Mammary epithelial cell (primary cell): Measurements from ENCODE around the gene GADL1.

Source experiments
- EZH2 ChIP-seq: IDR thresholded peaks from 2 replicates; pipeline ENCODE4 v1.6.1; 2012; ENCODE audit warnings: low read length, inconsistent platforms, borderline replicate concordance
- TF ChIP-seq, protein P1 (sequence below), 2 donors: IDR thresholded peaks in 1 of 2; conservative IDR thresholded peaks in 1 of 2; 2 replicates each; pipeline ENCODE4 v1.5.1; 2011 to 2012; ENCODE audit warnings: inconsistent platforms in 2 of 2, low read length in 2 of 2, mild to moderate bottlenecking in 2 of 2, control low read depth in 1 of 2, low read depth in 1 of 2; ENCODE audit not compliant: insufficient read depth in 1 of 2; ENCODE audit errors: extremely low read depth in 1 of 2

DNA sequence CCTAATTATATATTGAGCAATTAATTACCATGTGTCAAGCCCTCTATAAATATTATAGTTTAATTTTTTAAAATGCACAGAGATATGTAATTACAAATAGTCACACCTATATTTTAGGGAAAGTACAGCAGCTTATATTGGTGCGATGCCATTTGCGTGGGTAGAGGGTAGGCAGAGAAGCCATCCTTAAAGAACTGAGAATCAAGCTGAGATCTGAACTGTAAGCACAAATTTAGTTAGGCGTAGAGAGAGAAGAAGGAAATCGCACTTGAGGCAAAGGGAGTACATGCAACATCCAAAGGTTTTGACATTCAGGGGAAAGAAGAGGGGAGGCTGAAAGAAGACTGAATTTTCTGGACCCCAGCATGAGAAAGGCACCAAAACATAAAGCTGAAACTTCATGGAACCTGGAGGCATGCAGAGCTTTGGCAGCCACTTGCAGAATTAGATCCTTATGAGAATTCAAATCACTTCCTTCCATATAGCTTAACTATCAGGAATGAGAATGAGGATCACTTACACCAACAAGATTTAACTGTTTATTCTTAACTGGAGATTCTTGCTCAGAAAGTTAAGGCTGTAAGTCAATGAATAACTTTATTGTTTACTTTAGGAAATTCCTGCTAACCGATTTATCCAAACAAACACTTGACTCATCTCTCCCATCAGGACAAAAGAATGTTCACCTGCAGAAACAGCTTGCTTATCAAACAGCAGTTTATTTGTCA, 173.7 kb downstream of the GADL1 start:
- TF ChIP-seq, protein P1, sequence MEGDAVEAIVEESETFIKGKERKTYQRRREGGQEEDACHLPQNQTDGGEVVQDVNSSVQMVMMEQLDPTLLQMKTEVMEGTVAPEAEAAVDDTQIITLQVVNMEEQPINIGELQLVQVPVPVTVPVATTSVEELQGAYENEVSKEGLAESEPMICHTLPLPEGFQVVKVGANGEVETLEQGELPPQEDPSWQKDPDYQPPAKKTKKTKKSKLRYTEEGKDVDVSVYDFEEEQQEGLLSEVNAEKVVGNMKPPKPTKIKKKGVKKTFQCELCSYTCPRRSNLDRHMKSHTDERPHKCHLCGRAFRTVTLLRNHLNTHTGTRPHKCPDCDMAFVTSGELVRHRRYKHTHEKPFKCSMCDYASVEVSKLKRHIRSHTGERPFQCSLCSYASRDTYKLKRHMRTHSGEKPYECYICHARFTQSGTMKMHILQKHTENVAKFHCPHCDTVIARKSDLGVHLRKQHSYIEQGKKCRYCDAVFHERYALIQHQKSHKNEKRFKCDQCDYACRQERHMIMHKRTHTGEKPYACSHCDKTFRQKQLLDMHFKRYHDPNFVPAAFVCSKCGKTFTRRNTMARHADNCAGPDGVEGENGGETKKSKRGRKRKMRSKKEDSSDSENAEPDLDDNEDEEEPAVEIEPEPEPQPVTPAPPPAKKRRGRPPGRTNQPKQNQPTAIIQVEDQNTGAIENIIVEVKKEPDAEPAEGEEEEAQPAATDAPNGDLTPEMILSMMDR (conservative IDR thresholded peaks at IDR 0.05 in 1 of 2, IDR thresholded peaks at IDR 0.05 in 1 of 2; ENCODE audit: extremely low read depth in 1 of 2, insufficient read depth in 1 of 2, low read depth in 1 of 2, low read length in 2 of 2) = no peak
- TF ChIP-seq EZH2 = no peak
